H1 (cell line): ENCODE measurements around the gene NR2E1. TPM values are rescaled to one million over a fixed set of nuclear protein-coding genes. Genes with fewer than 3 reads are reported as not detected.

Experiments used
- CTCF ChIA-PET: fragments of 300-600 bp; sonication (Branson Sonifier 250); formaldehyde crosslinking; loops from one replicate; lab custom pipeline; 2021; ENCODE audit not compliant: partially characterized antibody; lab: Charles Lee
- POLR2A ChIA-PET: fragments of 300-600 bp; sonication (Branson Sonifier 250); formaldehyde crosslinking; loops from one replicate; lab custom pipeline; 2021; ENCODE audit warnings: inconsistent platforms; ENCODE audit not compliant: partially characterized antibody; lab: Charles Lee
- DNase-seq, 2 experiments: peaks; one replicate each; pipeline versions ENCODE4 v3.0.0 to v3.0.0-alpha.2; 2010 to 2022; ENCODE audit warnings: low spot score in 2 of 2, low read depth in 1 of 2, mixed read lengths in 1 of 2
- FAIRE-seq: peaks from 2 replicates; lab custom pipeline; 2011; peaks lifted over from hg19 to GRCh38; lab: Jason Lieb, UNC
- H2AFZ ChIP-seq: 2 replicates; pipeline ENCODE4 v1.8.1; 2012; ENCODE audit warnings: low read length, inconsistent platforms
- H2AK5ac ChIP-seq: 2 replicates; pipeline ENCODE4 v1.6.1; 2013; ENCODE audit warnings: low read depth, low read length
- H2BK120ac ChIP-seq: replicated peaks from 2 replicates; pipeline ENCODE3; 2013; ENCODE audit warnings: low read depth, low read length, inconsistent platforms
- H2BK12ac ChIP-seq: 2 replicates; pipeline ENCODE4 v1.6.1; 2013; ENCODE audit warnings: low read depth, low read length
- H2BK15ac ChIP-seq: 2 replicates; pipeline ENCODE4 v1.6.1; 2013; ENCODE audit warnings: low read length
- H2BK20ac ChIP-seq: 2 replicates; pipeline ENCODE4 v1.6.1; 2013; ENCODE audit warnings: low read length
- H2BK5ac ChIP-seq: 2 replicates; pipeline ENCODE4 v1.6.1; 2013; ENCODE audit warnings: low read depth, low read length
- H3K14ac ChIP-seq: 2 replicates; pipeline ENCODE4 v1.6.1; 2013; ENCODE audit warnings: inconsistent platforms; ENCODE audit not compliant: insufficient read length
- H3K18ac ChIP-seq: 2 replicates; pipeline ENCODE4 v1.6.1; 2013; ENCODE audit warnings: low read length; ENCODE audit errors: extremely low read depth
- H3K23ac ChIP-seq: 2 replicates; pipeline ENCODE4 v1.6.1; 2013; ENCODE audit warnings: inconsistent platforms; ENCODE audit not compliant: insufficient read length
- H3K23me2 ChIP-seq: 2 replicates; pipeline ENCODE4 v1.6.1; 2013; ENCODE audit warnings: low read depth, low read length
- H3K27ac ChIP-seq: 2 replicates; pipeline ENCODE4 v1.6.1; 2011; ENCODE audit warnings: low read depth, low read length, inconsistent platforms
- H3K27me3 ChIP-seq, 4 experiments: replicated peaks in 1 of 4; 1 replicate in 1 of 4; 2 replicates in 3 of 4; pipeline versions ENCODE4 v1.6.1 to v1.8.1; 2011 to 2013; ENCODE audit warnings: low read length in 3 of 4, mild to moderate bottlenecking in 3 of 4, inconsistent platforms in 2 of 4, mixed read lengths in 2 of 4, moderate library complexity in 1 of 4; ENCODE audit not compliant: control insufficient read depth in 3 of 4, insufficient read depth in 3 of 4; ENCODE audit errors: extremely low read depth in 1 of 4
- H3K36me3 ChIP-seq, 4 experiments: 2 replicates each; pipeline versions ENCODE4 v1.6.1 to v1.8.1; 2011 to 2013; ENCODE audit warnings: mild to moderate bottlenecking in 4 of 4, low read length in 3 of 4, moderate library complexity in 2 of 4, control low read depth in 1 of 4, inconsistent platforms in 1 of 4; ENCODE audit not compliant: insufficient read depth in 4 of 4, control insufficient read depth in 2 of 4
- H3K4ac ChIP-seq: replicated peaks from 2 replicates; pipeline ENCODE3; 2013; ENCODE audit warnings: low read length, low read depth, mixed read lengths, inconsistent platforms; ENCODE audit not compliant: insufficient read length
- H3K4me1 ChIP-seq, 4 experiments: replicated peaks in 1 of 4; 1 replicate in 1 of 4; 2 replicates in 3 of 4; pipeline versions ENCODE4 v1.6.1 to v1.8.1; 2011 to 2013; ENCODE audit warnings: low read length in 3 of 4, inconsistent platforms in 2 of 4, mixed read lengths in 1 of 4; ENCODE audit not compliant: insufficient read depth in 4 of 4, control insufficient read depth in 3 of 4
- H3K4me2 ChIP-seq, 2 experiments: 2 replicates each; pipeline versions ENCODE4 v1.6.1 to v1.8.1; 2011 to 2013; ENCODE audit warnings: low read depth in 2 of 2, low read length in 2 of 2, control low read depth in 1 of 2, inconsistent platforms in 1 of 2, mild to moderate bottlenecking in 1 of 2; ENCODE audit not compliant: insufficient read depth in 1 of 2
- H3K4me3 ChIP-seq, 4 experiments: fragments of 200-600, 300-600 bp in 1 of 4; sonication (generic), shearing (Covaris generic), sonication (Bioruptor Twin) in 1 of 4; 2 replicates each; pipeline versions ENCODE4 v1.5.1 to v1.8.1; 2011 to 2016; ENCODE audit warnings: low read length in 4 of 4, low read depth in 3 of 4, control low read depth in 2 of 4, inconsistent platforms in 2 of 4, mild to moderate bottlenecking in 2 of 4, mixed read lengths in 1 of 4, moderate library complexity in 1 of 4; ENCODE audit not compliant: insufficient read depth in 2 of 4; ENCODE audit errors: extremely low read depth in 1 of 4
- H3K56ac ChIP-seq: replicated peaks from 2 replicates; pipeline ENCODE3; 2013; ENCODE audit warnings: low read depth, mild to moderate bottlenecking, mixed read lengths, low read length, inconsistent platforms; ENCODE audit not compliant: insufficient read length
- H3K79me1 ChIP-seq: 2 replicates; pipeline ENCODE4 v1.6.1; 2013; ENCODE audit warnings: low read depth, low read length, control low read depth
- H3K79me2 ChIP-seq, 2 experiments: 2 replicates each; pipeline versions ENCODE4 v1.6.1 to v1.8.1; 2012 to 2013; ENCODE audit warnings: low read length in 2 of 2, mild to moderate bottlenecking in 2 of 2, inconsistent platforms in 1 of 2; ENCODE audit not compliant: insufficient read depth in 2 of 2, control insufficient read depth in 1 of 2
- H3K9ac ChIP-seq, 4 experiments: replicated peaks in 1 of 4; 1 replicate in 1 of 4; 2 replicates in 3 of 4; pipeline versions ENCODE4 v1.6.1 to v1.8.1; 2011 to 2013; ENCODE audit warnings: low read depth in 3 of 4, low read length in 3 of 4, control low read depth in 2 of 4, mild to moderate bottlenecking in 2 of 4, moderate library complexity in 2 of 4, inconsistent platforms in 1 of 4; ENCODE audit errors: extremely low read depth in 1 of 4
- H3K9me3 ChIP-seq, 2 experiments: 2 replicates each; pipeline versions ENCODE4 v1.6.1 to v1.8.1; 2012 to 2013; ENCODE audit warnings: mild to moderate bottlenecking in 2 of 2, moderate library complexity in 2 of 2, control low read depth in 1 of 2, inconsistent platforms in 1 of 2, low read depth in 1 of 2, low read length in 1 of 2, mixed read lengths in 1 of 2; ENCODE audit not compliant: insufficient read depth in 2 of 2
- H4K20me1 ChIP-seq, 2 experiments: replicated peaks in 1 of 2; 2 replicates each; pipeline versions ENCODE3 to v1.8.1; 2011 to 2013; ENCODE audit warnings: inconsistent platforms in 2 of 2, low read length in 2 of 2, mild to moderate bottlenecking in 1 of 2; ENCODE audit not compliant: insufficient read depth in 2 of 2, control insufficient read depth in 1 of 2
- H4K5ac ChIP-seq: 2 replicates; pipeline ENCODE4 v1.6.1; 2013; ENCODE audit warnings: low read length, low read depth, mixed read lengths, inconsistent platforms; ENCODE audit not compliant: insufficient read length
- H4K8ac ChIP-seq: 2 replicates; pipeline ENCODE4 v1.8.0; 2013; ENCODE audit warnings: mild to moderate bottlenecking, moderate library complexity, low read length, inconsistent platforms; ENCODE audit not compliant: insufficient read depth; ENCODE audit errors: extremely low read depth
- H4K91ac ChIP-seq: replicated peaks from 2 replicates; pipeline ENCODE3; 2013; ENCODE audit warnings: low read length, mixed read lengths, inconsistent platforms; ENCODE audit not compliant: insufficient read length
- BACH1 ChIP-seq: IDR thresholded peaks from 2 replicates; pipeline ENCODE4 v1.6.1; 2012; ENCODE audit warnings: low read length, improper control_type of control experiment
- CTCF ChIP-seq, 3 experiments: IDR thresholded peaks; 1 replicate in 2 of 3; 2 replicates in 1 of 3; pipeline versions ENCODE4 v1.5.1 to v1.6.1; 2011; ENCODE audit warnings: low read length in 3 of 3, mild to moderate bottlenecking in 3 of 3, inconsistent platforms in 2 of 3, low read depth in 1 of 3, moderate library complexity in 1 of 3; ENCODE audit not compliant: insufficient read depth in 1 of 3; ENCODE audit errors: control extremely low read depth in 1 of 3
- EGR1 ChIP-seq: IDR thresholded peaks from 2 replicates; pipeline ENCODE4 v1.6.1; 2011; ENCODE audit warnings: low read depth, low read length, borderline replicate concordance
- EP300 ChIP-seq, 2 experiments: IDR thresholded peaks; 1 replicate in 1 of 2; 2 replicates in 1 of 2; pipeline ENCODE4 v1.6.1; 2011 to 2012; ENCODE audit warnings: low read depth in 2 of 2, low read length in 2 of 2, mild to moderate bottlenecking in 2 of 2, borderline replicate concordance in 1 of 2, inconsistent platforms in 1 of 2, moderate library complexity in 1 of 2
- GABPA ChIP-seq: IDR thresholded peaks from 2 replicates; pipeline ENCODE4 v1.6.1; 2011; ENCODE audit warnings: mild to moderate bottlenecking, low read length, moderate library complexity, borderline replicate concordance; ENCODE audit not compliant: insufficient read depth
- HDAC2 ChIP-seq, 2 experiments: fragments of 300-600 bp in 1 of 2; sonication (generic) in 1 of 2; IDR thresholded peaks; 2 replicates each; pipeline ENCODE4 v1.6.1; 2011 to 2012; ENCODE audit warnings: low read depth in 2 of 2, low read length in 2 of 2, mild to moderate bottlenecking in 2 of 2, moderate library complexity in 2 of 2, borderline replicate concordance in 1 of 2, inconsistent platforms in 1 of 2
- JUND ChIP-seq: IDR thresholded peaks from 2 replicates; pipeline ENCODE4 v1.6.1; 2011; ENCODE audit warnings: mild to moderate bottlenecking, improper control_type of control experiment, low read length
- SIRT6 ChIP-seq: IDR thresholded peaks from one replicate; pipeline ENCODE4 v1.7.1; 2012; ENCODE audit warnings: low read length, inconsistent platforms
- SUZ12 ChIP-seq: fragments of 200-600 bp; sonication (generic); IDR thresholded peaks from 2 replicates; pipeline ENCODE4 v1.6.1; 2012; ENCODE audit warnings: mild to moderate bottlenecking, inconsistent platforms, low read length, moderate library complexity, mixed read lengths
- YY1 ChIP-seq: IDR thresholded peaks from 2 replicates; pipeline ENCODE4 v1.6.1; 2011; ENCODE audit warnings: low read depth, mild to moderate bottlenecking, low read length
- WGBS, 2 experiments: shearing (Covaris generic) in 1 of 2; methylation state at CpG; one replicate each; pipeline versions ENCODE4 v1.1.6 to v1.1.7; 2013 to 2015; ENCODE audit warnings: low lambda C conversion rate in 2 of 2, mixed read lengths in 2 of 2, inconsistent platforms in 1 of 2, low coverage in 1 of 2, missing lambda C conversion rate in 1 of 2; ENCODE audit not compliant: insufficient replicate concordance in 2 of 2, insufficient coverage in 1 of 2, insufficient read length in 1 of 2; ENCODE audit errors: extremely low coverage in 1 of 2, missing lambda C conversion rate in 1 of 2; 5-methylcytosine and 5-hydroxymethylcytosine counted together
- polyA plus RNA-seq, 7 experiments: library from polyadenylated mRNA; depleted of rRNA in 3 of 7; stranded (reverse) in 5 of 7; unstranded in 2 of 7; fragments of >200 nt in 5 of 7; fragments of 200-250 nt in 2 of 7; gene quantifications; 1 replicate in 5 of 7; 2 replicates in 1 of 7; 4 replicates in 1 of 7; pipeline versions ENCODE4 v1.2.1 to v1.2.3, GENCODE V29; 2011 to 2013; ENCODE audit warnings: missing spikeins in 2 of 7, mixed read lengths in 2 of 7
- total RNA-seq: library from RNA; stranded (reverse); fragmentation: NEBNext Ultra II Directional; extraction: Animal tissue kit (Norgen Biotek cat#: 25700); gene quantifications from 2 replicates; pipeline ENCODE4 v1.2.1, GENCODE V29; 2021
- TF ChIP-seq, protein P1 (sequence below): IDR thresholded peaks from 2 replicates; pipeline ENCODE4 v1.6.1; 2012; ENCODE audit warnings: inconsistent platforms

Gene NR2E1
- total and polyA plus RNA-seq, 2 of the 8 experiments (the other 6 are each of a cell fraction or from before 2014, with no cell fraction given), result not detected

DNA sequence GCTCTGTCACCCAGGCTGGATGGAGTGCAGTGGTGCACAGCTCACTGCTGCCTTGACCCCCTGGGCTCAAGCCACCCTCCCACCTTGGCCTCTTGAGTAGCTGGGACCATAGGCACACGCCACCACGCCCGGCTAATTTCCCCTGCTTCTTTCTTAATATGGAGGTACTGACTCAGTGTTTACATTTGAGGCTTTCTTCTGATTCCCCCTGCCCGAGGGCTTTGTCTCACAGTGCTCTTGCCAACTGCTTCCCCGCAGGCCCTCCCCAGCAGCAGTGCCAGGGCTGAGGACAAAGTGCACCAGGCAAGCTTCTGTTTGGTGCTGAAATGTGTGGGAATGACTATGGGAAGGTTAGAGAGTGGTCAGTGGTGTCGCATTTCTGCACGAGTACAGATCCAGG lies 34.8 kb downstream of the NR2E1 start:
- Histone ChIP-seq H4K91ac (no peak overlapping the region), H3K23me2 (no peaks in the 10 kb centered on the region), H3K14ac (no peak overlapping the region), H3K4me2 (no peak overlapping the region), H2AFZ (no peak overlapping the region), H4K8ac (no peak overlapping the region), H2BK12ac (no peak overlapping the region), H2AK5ac (no peak overlapping the region), H3K79me1 (no peaks in the 10 kb centered on the region), H3K27me3 (no peaks in the 10 kb centered on the region), H3K4ac (no peak overlapping the region), H3K79me2 (no peaks in the 10 kb centered on the region), H3K4me1 (peaks cover 0 to 3% (median 0%) of the 10 kb centered on the region in 4 experiments; a peak in 1 of 7 replicates), H3K27ac (no peak overlapping the region), H3K18ac (no peak overlapping the region), H3K36me3 (no peaks in the 10 kb centered on the region), H2BK120ac (no peak overlapping the region), H3K23ac (no peak overlapping the region), H3K9ac (no peak overlapping the region), H3K9me3 (no peaks in the 10 kb centered on the region), H3K4me3 (no peak overlapping the region), H2BK15ac (no peak overlapping the region), H2BK5ac (no peak overlapping the region), H4K20me1 (peaks cover 0 to 2% of the 10 kb centered on the region in 2 experiments), H3K56ac (no peak overlapping the region), H2BK20ac (no peak overlapping the region), H4K5ac (no peak overlapping the region)
- FAIRE-seq (no peak), DNase-seq (no peak)
- ChIA-PET POLR2A (no interaction called here), CTCF (interaction anchor here (1.2 to 1.7 kb wide), 3 partner anchors 12 to 225 kb away, joined by 3 to 7 read pairs (median 5); no protein-coding TSS in a partner anchor)
- 95% methylated on average over 7 of the region's 7 CpGs; no CpG with 5 or more reads in 1 of the 2 experiments for WGBS, 2 experiments
- no peak for TF ChIP-seq BACH1
- TF ChIP-seq HDAC2 (IDR thresholded peaks at IDR 0.05; ENCODE audit: borderline replicate concordance in 1 of 2, low read depth in 2 of 2, low read length in 2 of 2), result no peak
- no peak for TF ChIP-seq EP300 (IDR thresholded peaks at IDR 0.05; ENCODE audit: borderline replicate concordance in 1 of 2, low read depth in 2 of 2, low read length in 2 of 2)
- TF ChIP-seq CTCF (IDR thresholded peaks at IDR 0.05; ENCODE audit: control extremely low read depth in 1 of 3, insufficient read depth in 1 of 3, low read depth in 1 of 3, low read length in 3 of 3), result no peak
- no peak for TF ChIP-seq SIRT6
- TF ChIP-seq EGR1, result no peak
- no peak for TF ChIP-seq JUND
- TF ChIP-seq GABPA, result no peak
- TF ChIP-seq, protein P1, sequence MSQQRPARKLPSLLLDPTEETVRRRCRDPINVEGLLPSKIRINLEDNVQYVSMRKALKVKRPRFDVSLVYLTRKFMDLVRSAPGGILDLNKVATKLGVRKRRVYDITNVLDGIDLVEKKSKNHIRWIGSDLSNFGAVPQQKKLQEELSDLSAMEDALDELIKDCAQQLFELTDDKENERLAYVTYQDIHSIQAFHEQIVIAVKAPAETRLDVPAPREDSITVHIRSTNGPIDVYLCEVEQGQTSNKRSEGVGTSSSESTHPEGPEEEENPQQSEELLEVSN, result no peak
- TF ChIP-seq YY1, result no peak
- no peak for TF ChIP-seq SUZ12
